ENCODE results near the gene UBASH3A.

DNA sequence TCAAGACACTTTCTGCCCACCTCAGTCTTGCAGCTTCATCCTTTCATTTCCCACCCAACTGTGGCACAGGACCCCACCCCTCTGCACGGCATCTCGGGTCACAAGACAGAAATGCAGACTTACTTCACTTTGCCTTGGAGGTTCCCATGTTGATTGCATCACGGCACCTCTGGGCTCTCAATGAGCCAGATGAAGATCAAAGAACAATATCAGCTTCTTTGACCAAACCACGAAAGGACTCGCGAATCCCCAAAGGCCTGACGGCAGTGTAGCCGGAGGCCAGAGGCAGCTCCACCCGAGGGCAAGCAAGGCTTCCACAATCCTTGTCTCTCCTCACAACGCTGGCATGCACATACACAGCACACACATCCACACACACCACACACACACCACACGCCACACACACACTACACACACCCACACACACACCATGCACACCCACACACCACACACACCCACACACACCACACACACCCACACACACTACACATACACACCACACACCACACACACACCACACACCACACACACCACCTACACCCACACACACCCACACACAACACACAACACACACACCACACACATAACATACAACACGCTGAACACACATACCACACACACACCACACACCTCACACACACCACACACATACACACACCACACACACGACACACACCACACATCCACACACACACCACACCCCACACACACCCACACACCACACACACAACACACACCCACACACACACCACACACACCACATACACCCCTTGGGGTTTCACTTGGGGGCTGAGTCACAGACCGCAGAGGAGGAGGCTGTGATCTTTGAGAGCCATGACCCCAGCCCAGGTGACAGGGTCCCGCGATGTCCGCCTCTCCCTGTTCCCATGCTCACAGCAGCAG is 35.8 kb downstream of the UBASH3A start:
- TF ChIP-seq, protein P1, sequence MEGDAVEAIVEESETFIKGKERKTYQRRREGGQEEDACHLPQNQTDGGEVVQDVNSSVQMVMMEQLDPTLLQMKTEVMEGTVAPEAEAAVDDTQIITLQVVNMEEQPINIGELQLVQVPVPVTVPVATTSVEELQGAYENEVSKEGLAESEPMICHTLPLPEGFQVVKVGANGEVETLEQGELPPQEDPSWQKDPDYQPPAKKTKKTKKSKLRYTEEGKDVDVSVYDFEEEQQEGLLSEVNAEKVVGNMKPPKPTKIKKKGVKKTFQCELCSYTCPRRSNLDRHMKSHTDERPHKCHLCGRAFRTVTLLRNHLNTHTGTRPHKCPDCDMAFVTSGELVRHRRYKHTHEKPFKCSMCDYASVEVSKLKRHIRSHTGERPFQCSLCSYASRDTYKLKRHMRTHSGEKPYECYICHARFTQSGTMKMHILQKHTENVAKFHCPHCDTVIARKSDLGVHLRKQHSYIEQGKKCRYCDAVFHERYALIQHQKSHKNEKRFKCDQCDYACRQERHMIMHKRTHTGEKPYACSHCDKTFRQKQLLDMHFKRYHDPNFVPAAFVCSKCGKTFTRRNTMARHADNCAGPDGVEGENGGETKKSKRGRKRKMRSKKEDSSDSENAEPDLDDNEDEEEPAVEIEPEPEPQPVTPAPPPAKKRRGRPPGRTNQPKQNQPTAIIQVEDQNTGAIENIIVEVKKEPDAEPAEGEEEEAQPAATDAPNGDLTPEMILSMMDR (IDR thresholded peaks at IDR 0.05), result no peak
- no peak for TF ChIP-seq POLR2A (IDR thresholded peaks at IDR 0.05)
